NCI-H446 treated with DMSO at 0.1 percent for 48 hours (cell line): ENCODE results near the gene MUC6.

ENCODE experiments used
- DNase-seq: peaks from one replicate; lab custom pipeline; 2025; lab: John Stamatoyannopoulos, UW

MUC6 gene

DNA sequence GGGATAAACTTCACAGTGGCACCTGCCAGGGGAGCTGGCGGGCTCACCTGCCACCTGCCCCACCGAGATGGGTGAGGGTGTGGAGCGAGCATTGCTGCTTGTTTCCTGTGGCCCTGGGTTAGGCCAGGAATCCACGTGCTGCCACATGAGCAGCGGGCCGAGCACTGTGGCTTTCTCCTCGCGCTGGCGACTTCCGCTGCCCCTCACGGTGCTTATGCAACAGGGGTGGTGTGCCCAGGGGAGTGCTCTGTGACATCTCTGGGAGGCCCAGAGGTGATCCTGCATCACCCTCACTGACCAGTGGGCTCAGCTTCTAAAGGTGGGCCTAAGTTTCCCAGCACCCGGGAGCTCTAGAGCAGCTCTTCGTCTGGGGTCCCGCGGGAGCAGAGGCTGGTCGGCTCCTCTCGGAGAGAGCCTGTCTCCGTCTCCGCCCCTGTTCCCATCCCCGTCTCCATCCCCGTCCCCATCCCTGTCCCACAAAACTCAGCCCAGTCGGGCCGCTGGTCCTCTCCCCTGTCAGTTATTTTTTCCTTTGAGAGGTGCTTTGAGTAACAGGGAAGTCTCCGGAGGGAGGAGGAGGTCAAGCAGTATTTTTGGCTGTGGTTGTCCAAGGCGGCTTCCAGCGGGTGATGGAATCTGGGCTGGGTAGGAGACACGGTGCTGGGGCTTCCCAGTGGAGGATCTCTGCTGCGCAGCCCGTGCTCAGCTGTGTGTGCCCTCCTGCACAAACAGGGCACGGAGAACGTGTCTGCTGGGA lies 68.3 kb downstream of the MUC6 start:
- DNase-seq = no peak

DNA sequence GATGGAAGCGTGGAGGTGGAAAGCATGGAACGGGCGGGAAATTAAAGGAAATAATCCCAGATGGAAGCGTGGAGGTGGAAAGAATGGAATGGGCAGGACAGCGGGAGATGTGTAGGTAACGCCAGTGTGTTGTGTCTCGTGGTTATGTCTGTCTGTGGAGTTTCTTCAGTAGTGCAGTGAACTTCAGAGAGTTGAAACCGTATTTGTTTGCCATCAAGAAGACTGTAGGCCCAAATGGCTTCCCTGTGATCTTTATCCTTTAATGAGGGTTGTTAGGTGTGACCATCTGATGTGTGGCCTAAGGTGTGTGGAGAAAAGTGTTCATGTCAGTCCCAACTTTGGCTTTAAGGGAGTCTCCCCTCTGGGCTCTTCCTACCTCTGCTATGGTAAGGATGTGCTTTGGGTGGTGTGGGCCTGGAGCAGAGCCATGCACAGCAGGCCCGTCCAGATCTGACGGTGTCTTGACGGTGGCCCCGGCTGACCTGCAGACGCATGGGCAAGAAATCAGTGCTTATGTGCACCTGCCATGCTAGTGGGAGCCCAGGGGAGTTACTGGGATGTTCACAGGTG lies 71.2 kb downstream of the MUC6 start:
- DNase-seq = no peak

DNA sequence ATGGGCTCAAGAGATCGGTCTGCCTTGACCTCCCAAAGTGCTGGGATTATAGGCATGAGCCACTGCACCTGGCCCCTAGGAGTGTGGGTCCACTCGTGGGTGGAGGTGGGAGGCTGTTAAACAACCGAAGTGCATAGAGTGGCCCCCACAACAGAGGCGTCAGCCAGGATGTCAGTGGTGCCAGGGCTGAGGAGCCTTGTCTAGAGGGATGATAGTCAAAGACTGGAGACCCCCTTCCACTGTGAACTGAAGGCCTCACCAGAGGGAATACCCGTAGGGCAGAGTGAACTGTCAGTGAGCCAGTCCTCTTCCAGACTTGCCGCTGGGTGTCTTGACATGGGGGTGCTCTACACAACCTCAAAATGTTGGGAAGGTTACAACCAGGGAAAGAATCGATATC lies 72.7 kb downstream of the MUC6 start:
- DNase-seq = no peak
